ENCODE data around the gene MAD2L2.

MAD2L2 gene

DNA sequence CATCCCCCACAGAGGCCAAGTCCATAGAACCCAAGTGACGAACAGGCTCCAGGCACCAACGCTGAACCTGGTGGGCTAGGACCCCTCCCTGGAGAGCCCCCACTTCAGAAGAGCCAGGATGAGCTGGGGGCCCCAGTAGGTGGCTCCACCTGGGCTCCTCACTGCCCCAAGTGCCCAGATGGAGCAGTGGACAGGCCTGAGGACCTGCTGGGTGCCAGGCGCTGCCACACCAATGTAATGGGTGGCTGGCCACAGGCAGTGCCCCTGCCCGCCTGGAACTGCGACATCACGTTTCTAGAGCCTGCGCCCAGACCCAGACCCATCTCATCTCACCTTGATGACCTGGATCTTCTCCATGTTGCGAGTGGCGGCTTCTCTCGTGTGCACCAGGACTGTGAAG, 5.6 kb downstream of the MAD2L2 start:
- Histone ChIP-seq H3K27ac (no peak overlapping the region), H3K4me3 (no peak overlapping the region)
- DNase-seq (ENCODE audit: low spot score) = no peak
- TF ChIP-seq CTCF (IDR thresholded peaks at IDR 0.05) = no peak

DNA sequence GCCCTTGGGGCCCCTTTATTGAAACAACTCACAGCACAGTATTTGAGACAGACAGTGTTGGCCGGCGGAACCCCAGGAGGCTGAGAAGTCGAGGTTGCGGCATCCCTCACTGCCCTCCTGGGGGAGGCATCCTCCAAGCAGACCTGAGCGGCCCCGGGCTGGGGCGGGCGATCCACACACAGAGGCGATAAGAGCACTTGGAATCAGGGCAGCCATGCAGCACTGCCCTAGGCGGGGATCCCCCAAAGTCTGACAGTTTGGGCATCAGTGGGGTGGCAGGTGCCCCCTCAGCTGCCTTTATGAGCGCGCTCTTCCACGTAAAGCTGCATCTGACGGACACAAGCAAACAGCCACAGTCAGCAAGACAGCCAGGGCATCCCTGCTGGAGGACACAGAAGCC, 6.5 kb downstream of the MAD2L2 start:
- no peak for TF ChIP-seq CTCF (IDR thresholded peaks at IDR 0.05)
- no peak overlapping the region for H3K27ac ChIP-seq
- no peak for DNase-seq (ENCODE audit: low spot score)
- H3K4me3 ChIP-seq = no peak overlapping the region

DNA sequence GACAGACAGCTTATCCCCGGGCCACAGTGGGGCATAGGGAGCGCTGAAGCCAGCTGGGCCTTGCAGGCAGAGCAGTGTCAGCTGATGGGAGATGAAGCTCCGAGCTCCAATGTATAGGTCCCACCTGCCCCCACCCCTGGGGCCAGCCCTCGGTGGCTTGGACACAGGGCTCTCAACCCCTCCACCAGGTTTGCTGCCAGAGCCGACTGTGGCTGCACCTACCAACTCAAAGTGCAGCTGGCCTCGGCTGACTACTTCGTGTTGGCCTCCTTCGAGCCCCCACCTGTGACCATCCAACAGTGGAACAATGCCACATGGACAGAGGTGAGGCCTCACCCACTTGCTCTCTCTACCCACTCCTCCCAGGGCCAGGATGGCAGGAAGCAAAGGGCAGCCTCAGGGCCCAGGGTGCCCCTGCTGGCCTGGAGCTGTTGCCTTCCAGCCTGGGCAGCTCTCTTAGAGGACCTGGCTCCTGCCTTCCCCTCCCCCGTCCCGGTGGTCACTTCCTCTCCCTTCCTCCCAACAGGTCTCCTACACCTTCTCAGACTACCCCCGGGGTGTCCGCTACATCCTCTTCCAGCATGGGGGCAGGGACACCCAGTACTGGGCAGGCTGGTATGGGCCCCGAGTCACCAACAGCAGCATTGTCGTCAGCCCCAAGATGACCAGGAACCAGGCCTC, 7.7 kb downstream of the MAD2L2 start:
- DNase-seq (ENCODE audit: low spot score) = no peak
- no peak for TF ChIP-seq CTCF (IDR thresholded peaks at IDR 0.05)
- no peak overlapping the region for H3K27ac ChIP-seq
- no peak overlapping the region for H3K4me3 ChIP-seq

- no peak for DNase-seq (ENCODE audit: low spot score)
- Histone ChIP-seq H3K4me3 (no peak overlapping the region), H3K27ac (no peak overlapping the region)
- no peak for TF ChIP-seq CTCF (IDR thresholded peaks at IDR 0.05)
These were observed 9.2 kb downstream of the MAD2L2 start for GRCh38 chr1:11671544-11672286.

DNA sequence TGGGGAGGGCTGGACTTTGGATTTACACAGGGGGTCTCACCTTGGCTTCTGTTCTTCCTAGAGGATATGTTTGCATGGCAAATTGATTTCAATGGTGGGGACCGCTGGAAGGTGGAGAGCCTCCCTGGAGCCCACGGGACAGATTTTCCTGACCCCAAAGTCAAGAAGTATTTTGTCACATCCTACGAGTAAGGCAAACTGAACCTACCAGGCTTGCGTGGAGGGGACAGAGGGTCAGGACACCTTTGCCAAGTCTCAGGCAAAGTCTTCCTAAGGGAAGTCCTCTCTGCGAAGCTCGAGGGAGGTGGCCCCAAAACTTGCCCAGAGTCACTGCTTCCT, 9.8 kb downstream of the MAD2L2 start:
- TF ChIP-seq CTCF (IDR thresholded peaks at IDR 0.05) = no peak
- no peak overlapping the region for H3K27ac ChIP-seq

GRCh38 chr1:11670747-11671146, 10.2 kb downstream of the MAD2L2 start:
- no peak for DNase-seq (ENCODE audit: low spot score)
- no peak for TF ChIP-seq CTCF (IDR thresholded peaks at IDR 0.05)
- H3K27ac ChIP-seq = no peak overlapping the region
- H3K4me3 ChIP-seq = no peak overlapping the region

More for the DNA sequence above, 9.8 kb downstream of the MAD2L2 start:
- DNase-seq (ENCODE audit: low spot score) = no peak
- H3K4me3 ChIP-seq = no peak overlapping the region

GRCh38 chr1:11668516-11668915, 12.4 kb downstream of the MAD2L2 start:
- DNase-seq (ENCODE audit: low spot score) = no peak
- TF ChIP-seq CTCF (IDR thresholded peaks at IDR 0.05) = no peak
- Histone ChIP-seq H3K27ac (no peak overlapping the region), H3K4me3 (no peak overlapping the region)

Data from coronary artery (tissue), 2 donors.